Fibroblast of villous mesenchyme (primary cell): ENCODE data around the gene ACOXL. TPM values are rescaled to one million over a fixed set of nuclear protein-coding genes. Genes with fewer than 3 reads are reported as not detected.

Experiments
- DNase-seq: peaks from one replicate; pipeline ENCODE4 v3.0.0-alpha.2; 2010; ENCODE audit warnings: low read depth
- H3K4me3 ChIP-seq: 2 replicates; pipeline ENCODE4 v1.5.1; 2011; ENCODE audit warnings: low read depth, mild to moderate bottlenecking, low read length
- total RNA-seq: library from RNA; depleted of rRNA; stranded (reverse); fragments of >200 nt; gene quantifications from 2 replicates; pipeline ENCODE4 v1.2.3, GENCODE V29; 2012
- TF ChIP-seq, protein P1 (sequence below): IDR thresholded peaks from 2 replicates; pipeline ENCODE4 v1.5.1; 2012; ENCODE audit warnings: low read depth, mild to moderate bottlenecking, low read length; ENCODE audit not compliant: insufficient read depth

Gene ACOXL
- total RNA-seq, 1 donor, result not detected

DNA sequence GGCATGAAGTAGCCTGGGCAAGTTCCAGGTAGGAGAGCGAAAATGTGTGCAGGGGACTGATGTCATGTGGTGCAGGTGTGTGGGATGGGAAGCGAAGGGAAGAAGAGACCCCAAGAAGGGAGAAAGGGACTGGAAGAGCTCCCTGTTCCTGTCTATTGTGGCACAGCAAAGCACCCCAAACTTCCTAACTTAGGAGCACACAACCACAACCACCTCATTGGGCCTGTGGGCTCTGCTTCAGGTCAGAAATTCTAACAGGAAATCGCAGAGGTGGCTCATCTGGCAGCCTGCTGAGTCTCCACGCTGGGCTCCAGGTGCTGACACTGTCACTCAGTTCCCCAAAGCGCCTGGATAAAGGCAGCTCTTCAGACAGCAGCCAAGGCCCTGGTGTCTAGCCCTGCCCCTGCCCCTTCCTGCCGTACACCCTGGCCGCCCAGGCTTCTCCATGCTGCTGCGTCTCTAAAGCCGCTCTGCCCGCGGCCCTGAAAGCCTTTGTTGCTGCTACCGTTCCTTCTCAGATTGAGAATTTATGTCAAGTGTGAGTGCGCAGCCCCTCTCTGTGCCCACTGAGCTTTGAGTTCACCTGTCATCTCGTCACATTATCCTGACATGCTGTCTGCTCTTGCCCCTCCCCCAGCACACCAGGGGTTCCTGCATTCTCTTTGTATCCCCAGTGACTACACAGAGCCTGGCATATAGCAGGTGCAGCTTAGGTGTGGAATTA is 248.1 kb downstream of the ACOXL start:
- TF ChIP-seq, protein P1, sequence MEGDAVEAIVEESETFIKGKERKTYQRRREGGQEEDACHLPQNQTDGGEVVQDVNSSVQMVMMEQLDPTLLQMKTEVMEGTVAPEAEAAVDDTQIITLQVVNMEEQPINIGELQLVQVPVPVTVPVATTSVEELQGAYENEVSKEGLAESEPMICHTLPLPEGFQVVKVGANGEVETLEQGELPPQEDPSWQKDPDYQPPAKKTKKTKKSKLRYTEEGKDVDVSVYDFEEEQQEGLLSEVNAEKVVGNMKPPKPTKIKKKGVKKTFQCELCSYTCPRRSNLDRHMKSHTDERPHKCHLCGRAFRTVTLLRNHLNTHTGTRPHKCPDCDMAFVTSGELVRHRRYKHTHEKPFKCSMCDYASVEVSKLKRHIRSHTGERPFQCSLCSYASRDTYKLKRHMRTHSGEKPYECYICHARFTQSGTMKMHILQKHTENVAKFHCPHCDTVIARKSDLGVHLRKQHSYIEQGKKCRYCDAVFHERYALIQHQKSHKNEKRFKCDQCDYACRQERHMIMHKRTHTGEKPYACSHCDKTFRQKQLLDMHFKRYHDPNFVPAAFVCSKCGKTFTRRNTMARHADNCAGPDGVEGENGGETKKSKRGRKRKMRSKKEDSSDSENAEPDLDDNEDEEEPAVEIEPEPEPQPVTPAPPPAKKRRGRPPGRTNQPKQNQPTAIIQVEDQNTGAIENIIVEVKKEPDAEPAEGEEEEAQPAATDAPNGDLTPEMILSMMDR, result no peak
- no peak overlapping the region for H3K4me3 ChIP-seq
- DNase-seq, result no peak

DNA sequence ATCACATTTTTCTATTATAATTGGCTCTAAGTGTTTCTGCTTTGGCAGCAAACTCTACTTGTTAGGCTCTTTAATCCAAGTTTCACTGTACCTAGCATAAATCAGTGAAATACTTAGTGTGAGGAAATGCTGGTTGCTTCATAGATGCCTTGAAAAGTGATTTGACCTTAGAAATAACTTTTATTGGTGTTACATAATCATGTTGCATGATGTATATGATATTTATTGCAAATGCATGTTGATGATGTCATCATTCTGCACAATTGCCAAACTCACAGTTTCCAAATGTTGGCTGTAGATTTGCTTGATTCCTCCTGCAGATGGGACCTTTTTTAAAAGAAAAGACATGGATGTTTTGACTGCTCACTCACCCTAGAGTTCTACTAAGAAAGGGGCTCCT is 250.8 kb downstream of the ACOXL start:
- H3K4me3 ChIP-seq, result no peak overlapping the region
- peak; percentile 26 for DNase-seq
- TF ChIP-seq, protein P1, result no peak

DNA sequence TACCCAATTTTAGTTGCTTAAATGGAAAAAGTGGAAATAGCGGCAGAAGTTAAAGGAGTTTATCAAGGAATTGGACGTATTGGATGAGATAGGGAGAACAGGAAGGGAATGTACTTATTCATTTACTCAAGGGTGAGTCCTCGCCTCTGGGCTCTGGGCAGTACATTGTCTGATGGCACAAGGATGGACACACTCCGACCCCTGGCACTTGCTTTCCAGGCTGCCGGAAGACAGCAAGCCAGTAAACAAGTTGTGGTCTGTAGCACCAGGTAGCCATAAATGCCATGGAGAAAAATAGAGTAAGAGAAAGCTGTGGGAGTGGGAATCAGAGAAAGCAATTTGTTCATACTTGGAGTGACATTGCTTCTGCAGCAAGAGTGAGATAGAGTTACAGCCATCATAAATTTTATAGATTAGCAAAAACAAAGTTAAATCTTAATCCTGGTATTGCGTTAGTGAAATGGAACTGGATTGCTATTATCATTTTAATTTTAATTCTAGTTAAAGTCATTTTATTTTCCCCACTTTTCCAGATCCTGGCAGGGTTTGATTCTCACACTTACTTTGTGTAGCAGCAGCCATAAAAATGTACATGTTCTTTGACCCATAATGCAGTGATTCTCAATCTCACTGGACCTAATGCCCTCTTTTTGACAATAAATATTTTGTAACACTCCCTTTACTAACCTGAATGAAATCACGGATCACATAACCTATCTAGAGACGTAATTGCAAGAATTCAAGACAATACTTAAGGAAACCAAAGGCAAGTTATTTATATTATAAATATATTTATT is 252.5 kb downstream of the ACOXL start:
- DNase-seq, result no peak
- H3K4me3 ChIP-seq, result no peak overlapping the region
- TF ChIP-seq, protein P1, result no peak

DNA sequence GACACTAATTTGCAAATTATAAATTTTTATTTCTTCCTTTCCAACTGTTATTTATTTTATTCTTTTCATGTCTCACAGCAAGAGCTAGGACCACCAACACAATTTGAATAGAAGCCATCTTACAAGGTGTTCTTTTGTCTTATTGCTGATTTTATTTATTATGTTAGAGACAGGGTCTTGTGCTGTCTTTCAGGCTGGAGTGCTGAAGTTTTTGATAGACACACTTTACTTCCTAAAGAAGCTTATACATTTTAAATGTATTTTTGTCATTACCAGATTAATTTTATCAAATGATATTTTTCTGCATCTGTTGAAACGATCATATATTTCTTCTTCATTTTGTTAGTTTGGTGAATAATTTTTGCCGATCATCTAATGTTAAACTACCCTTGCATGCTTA is 258.1 kb downstream of the ACOXL start:
- no peak for DNase-seq
- TF ChIP-seq, protein P1, result no peak
- no peak overlapping the region for H3K4me3 ChIP-seq

DNA sequence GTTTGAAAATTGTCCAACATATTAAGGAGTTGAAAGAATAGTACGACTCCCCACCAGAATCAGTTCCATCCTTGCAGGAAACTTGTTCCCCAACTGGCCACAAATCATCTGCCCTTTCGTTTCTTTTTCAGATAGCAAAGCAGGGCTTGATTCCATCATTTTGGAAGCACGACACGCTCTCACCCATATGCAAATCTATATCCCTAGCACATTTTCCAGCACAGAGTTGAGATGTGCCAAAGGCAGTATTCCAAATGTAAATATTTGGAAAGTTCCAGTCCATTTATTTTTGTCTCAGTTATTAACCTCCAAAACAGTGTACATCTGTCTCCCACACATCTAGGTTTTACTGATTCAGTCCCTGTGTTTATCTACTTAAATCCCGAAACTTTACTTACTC is 259.5 kb downstream of the ACOXL start:
- TF ChIP-seq, protein P1, result no peak
- no peak overlapping the region for H3K4me3 ChIP-seq
- DNase-seq, result no peak

DNA sequence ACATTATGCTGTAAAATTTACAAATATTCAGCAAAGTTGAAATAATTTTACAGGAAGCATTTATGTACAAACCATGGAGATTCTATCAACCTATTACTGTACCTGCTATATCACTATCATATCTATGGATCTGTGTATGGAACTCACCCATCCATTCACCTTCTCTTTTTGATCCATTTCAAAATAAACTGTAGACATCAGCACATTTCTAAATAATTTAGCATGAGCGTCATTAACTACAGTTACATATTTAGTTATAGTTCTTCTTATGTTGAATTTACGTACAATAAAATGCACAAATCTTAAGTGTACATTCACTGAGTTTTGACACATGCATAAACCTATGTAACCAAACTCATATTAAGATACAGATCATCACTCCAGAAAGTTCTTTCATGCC is 260.5 kb downstream of the ACOXL start:
- DNase-seq, result no peak
- H3K4me3 ChIP-seq, result no peak overlapping the region
- TF ChIP-seq, protein P1, result no peak
